ENCODE results near the gene MSLN. TPM values are rescaled to one million over a fixed set of nuclear protein-coding genes. Genes with fewer than 3 reads are reported as not detected.
A peak's percentile ranks its signal among the peaks of the same experiment; 100 is the strongest.

MSLN gene
- total and polyA plus RNA-seq, 2 donors (not counting 3 experiments of a cell fraction or from before 2014, with no cell fraction given): not detected

- BruUV-seq (replicated peaks): no TSS peak
- Histone ChIP-seq H3K79me2 (ENCODE audit: control insufficient read depth, insufficient read depth, low read length) (no peaks in the 10 kb centered on the region), H3K4me2 (ENCODE audit: insufficient read depth, low read length) (peak within 1 kb of the TSS; percentile 69), H4K20me1 (replicated peaks; ENCODE audit: control insufficient read depth, extremely low read depth, insufficient read depth, low read length) (no peaks in the 10 kb centered on the region), H2AFZ (ENCODE audit: low read depth, low read length) (peak within 1 kb of the TSS; percentile 61), H3K9me3 (replicated peaks; ENCODE audit: control insufficient read depth, insufficient read depth, low read length) (no peaks in the 10 kb centered on the region), H3K4me3 (replicated peaks in 1 of 3; ENCODE audit: insufficient read depth in 1 of 3, low read depth in 1 of 3, low read length in 3 of 3) (peak within 1 kb of the TSS; percentile 17 to 61 (median 44)), H3K9me1 (replicated peaks; ENCODE audit: control insufficient read depth, extremely low read depth, insufficient read depth, low read length) (no peaks in the 10 kb centered on the region), H3K4me1 (ENCODE audit: control insufficient read depth, extremely low read depth, insufficient read depth, low read length) (peaks cover 17% of the 10 kb centered on the region), H3K27ac (ENCODE audit: insufficient read depth, low read depth, low read length) (no peak within 1 kb of the TSS), H3K9ac (replicated peaks; ENCODE audit: extremely low read depth, insufficient read depth, low read length) (peak within 1 kb of the TSS; percentile 14), H3K27me3 (ENCODE audit: control insufficient read depth in 2 of 2, insufficient read depth in 2 of 2, low read length in 2 of 2) (no peaks in the 10 kb centered on the region), H3K36me3 (ENCODE audit: control insufficient read depth in 2 of 2, extremely low read depth in 1 of 2, insufficient read depth in 2 of 2, low read length in 2 of 2) (no peaks in the 10 kb centered on the region)
- intact Hi-C loops (cut with micrococcal nuclease) (no loop called here), dilution Hi-C loops (cut with MboI; ENCODE audit: extremely low pct_ligation_motif_present, low sequenced_read_pairs) (no loop called here)
- ChIA-PET CTCF (interaction anchor here (1.4 to 5.7 kb wide), 3 partner anchors 11 to 14 kb away, joined by 3 to 34 read pairs (median 6); partner anchors contain the start of gene METRN), POLR2A (no interaction called here)
- DNase-seq (ENCODE audit: low read depth, low spot score) (peak; percentile 24), FAIRE-seq (no peak)
- TF ChIP-seq POLR2A (IDR thresholded peaks at IDR 0.05; ENCODE audit: low read depth, low read length): no peak
- peak; percentile 11 for TF ChIP-seq EZH2 (IDR thresholded peaks at IDR 0.05; ENCODE audit: borderline replicate concordance, low read depth, low read length, severe bottlenecking)
- TF ChIP-seq POLR2AphosphoS5 (IDR thresholded peaks at IDR 0.05; ENCODE audit: insufficient read depth, low read depth, low read length): peak; percentile 22
These were observed 33.9 kb upstream of the MSLN start, which contains the start of the genes CCDC78 and HAGHL for GRCh38 chr16:726438-727290. TSS of gene CCDC78 (minus strand) at chr16:726443. CDS start at chr16:726367, 76 bp downstream. TSS of gene HAGHL (plus strand) at chr16:727106. CDS start at chr16:727510, 404 bp downstream.

GRCh38 chr16:727291-727977 is 33.1 kb upstream of the MSLN start:
- dilution Hi-C loops (cut with MboI; ENCODE audit: extremely low pct_ligation_motif_present, low sequenced_read_pairs) (no loop called here), intact Hi-C loops (cut with micrococcal nuclease) (no loop called here)
- no peaks in the 10 kb centered on the region for H3K9me1 ChIP-seq (replicated peaks; ENCODE audit: control insufficient read depth, extremely low read depth, insufficient read depth, low read length)
- POLR2A ChIA-PET: no interaction called here
- no peaks in the 10 kb centered on the region for H3K79me2 ChIP-seq (ENCODE audit: control insufficient read depth, insufficient read depth, low read length)
- no peaks in the 10 kb centered on the region for H3K9me3 ChIP-seq (replicated peaks; ENCODE audit: control insufficient read depth, insufficient read depth, low read length)
- H2AFZ ChIP-seq (ENCODE audit: low read depth, low read length): peak overlapping the region; percentile 61
- FAIRE-seq (no peak), DNase-seq (ENCODE audit: low read depth, low spot score) (no peak)
- BruUV-seq (replicated peaks): no TSS peak
- H3K27me3 ChIP-seq (ENCODE audit: control insufficient read depth in 2 of 2, insufficient read depth in 2 of 2, low read length in 2 of 2): no peaks in the 10 kb centered on the region
- peak overlapping the region; percentile 17 to 61 (median 44) for H3K4me3 ChIP-seq (replicated peaks in 1 of 3; ENCODE audit: insufficient read depth in 1 of 3, low read depth in 1 of 3, low read length in 3 of 3)
- CTCF ChIA-PET: interaction anchor here (1.0 to 5.7 kb wide), 5 partner anchors 9 to 61 kb away, joined by 3 to 34 read pairs (median 6); partner anchors contain the start of genes CHTF18, METRN and RPUSD1
- peaks cover 13% of the 10 kb centered on the region for H3K4me1 ChIP-seq (ENCODE audit: control insufficient read depth, extremely low read depth, insufficient read depth, low read length)
- no peaks in the 10 kb centered on the region for H4K20me1 ChIP-seq (replicated peaks; ENCODE audit: control insufficient read depth, extremely low read depth, insufficient read depth, low read length)
- H3K4me2 ChIP-seq (ENCODE audit: insufficient read depth, low read length): peak overlapping the region; percentile 69
- no peak overlapping the region for H3K27ac ChIP-seq (ENCODE audit: insufficient read depth, low read depth, low read length)
- no peak for TF ChIP-seq MAX (IDR thresholded peaks at IDR 0.05; ENCODE audit: insufficient read depth, insufficient read length)
- no peak for TF ChIP-seq POLR2A (IDR thresholded peaks at IDR 0.05; ENCODE audit: low read depth, low read length)
- TF ChIP-seq JUN (IDR thresholded peaks at IDR 0.05; ENCODE audit: borderline replicate concordance, insufficient read depth, insufficient read length, low read depth): no peak
- TF ChIP-seq POLR2AphosphoS5 (IDR thresholded peaks at IDR 0.05; ENCODE audit: insufficient read depth, low read depth, low read length): no peak
- no peak for TF ChIP-seq FOS (IDR thresholded peaks at IDR 0.05; ENCODE audit: borderline replicate concordance, insufficient read depth, low read length)
- TF ChIP-seq MYC (IDR thresholded peaks at IDR 0.05; ENCODE audit: low read depth, low read length): no peak
- no peak for TF ChIP-seq GATA2 (IDR thresholded peaks at IDR 0.05; ENCODE audit: insufficient read depth, insufficient read length, low read depth, low read length)
- TF ChIP-seq CTCF (IDR thresholded peaks at IDR 0.05; ENCODE audit: extremely low read depth in 1 of 2, insufficient read depth in 1 of 2, low read depth in 1 of 2, low read length in 2 of 2): no peak
- no peak for TF ChIP-seq EZH2 (IDR thresholded peaks at IDR 0.05; ENCODE audit: borderline replicate concordance, low read depth, low read length, severe bottlenecking)
- peaks cover 2 to 4% of the 10 kb centered on the region in 2 experiments for H3K36me3 ChIP-seq (ENCODE audit: control insufficient read depth in 2 of 2, extremely low read depth in 1 of 2, insufficient read depth in 2 of 2, low read length in 2 of 2)
- H3K9ac ChIP-seq (replicated peaks; ENCODE audit: extremely low read depth, insufficient read depth, low read length): peak overlapping the region; percentile 14

Measured in endothelial cell of umbilical vein (primary cell).